ENCODE data around the gene GNAI3.

Gene GNAI3

DNA sequence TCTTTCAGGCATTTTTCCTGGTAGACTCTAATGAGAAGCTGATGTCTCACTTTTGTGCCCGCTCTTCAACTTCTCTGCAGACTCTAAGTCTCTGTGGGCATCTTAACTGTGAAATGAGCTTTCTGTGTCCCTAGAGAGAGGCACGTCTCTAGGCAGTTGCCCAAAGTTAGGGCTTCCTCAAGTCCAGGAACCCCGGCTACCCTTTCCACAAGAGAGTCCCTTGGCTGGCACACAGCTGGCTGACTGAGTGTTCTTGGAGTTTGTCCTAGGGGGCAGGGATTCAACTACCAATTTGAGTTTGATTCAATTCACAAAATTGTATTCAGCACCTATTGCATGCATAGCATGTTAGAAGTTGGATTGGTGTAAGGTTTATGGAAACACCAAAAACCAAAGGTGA, 7.3 kb upstream of the GNAI3 start:
- no peak overlapping the region for H3K27ac ChIP-seq (ENCODE audit: low read depth, low read length)
- no peak overlapping the region for H3K4me3 ChIP-seq (ENCODE audit: low read length)
- no peaks in the 10 kb centered on the region for H3K27me3 ChIP-seq (ENCODE audit: control insufficient read depth, insufficient read depth, low read length)
- no peaks in the 10 kb centered on the region for H3K36me3 ChIP-seq (ENCODE audit: control insufficient read depth, insufficient read depth, low read length)
- H3K4me1 ChIP-seq (ENCODE audit: control insufficient read depth, insufficient read depth, low read length) = peaks cover 5% of the 10 kb centered on the region
- no peak overlapping the region for H3K9ac ChIP-seq (ENCODE audit: low read length)

DNA sequence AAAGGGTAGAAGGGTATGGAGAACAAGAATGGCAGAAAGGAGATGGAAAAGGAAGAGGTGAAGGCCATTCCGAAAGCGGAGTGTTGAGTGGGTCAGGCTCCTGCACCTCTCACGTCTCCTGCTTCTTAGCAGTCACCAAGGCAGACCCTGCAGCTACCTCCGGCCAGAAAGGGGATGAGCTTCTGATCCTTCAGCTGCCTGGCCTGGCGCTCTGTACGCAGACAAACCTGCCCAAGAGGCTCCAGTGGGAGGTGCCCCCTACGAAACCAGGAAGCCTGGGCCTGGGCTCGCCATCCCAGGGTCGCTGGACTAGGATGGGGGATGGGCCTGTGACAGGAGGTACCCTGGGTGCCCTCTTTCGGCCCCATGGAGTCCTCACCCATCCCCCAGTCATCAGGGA, 5.8 kb upstream of the GNAI3 start:
- Histone ChIP-seq H3K4me3 (ENCODE audit: low read length) (no peak overlapping the region), H3K36me3 (ENCODE audit: control insufficient read depth, insufficient read depth, low read length) (no peaks in the 10 kb centered on the region), H3K27me3 (ENCODE audit: control insufficient read depth, insufficient read depth, low read length) (no peaks in the 10 kb centered on the region), H3K9ac (ENCODE audit: low read length) (no peak overlapping the region), H3K4me1 (ENCODE audit: control insufficient read depth, insufficient read depth, low read length) (peaks cover 11% of the 10 kb centered on the region), H3K27ac (ENCODE audit: low read depth, low read length) (no peak overlapping the region)

- Histone ChIP-seq H3K27me3 (ENCODE audit: control insufficient read depth, insufficient read depth, low read length) (no peaks in the 10 kb centered on the region), H3K27ac (ENCODE audit: low read depth, low read length) (no peak overlapping the region), H3K4me3 (ENCODE audit: low read length) (no peak overlapping the region), H3K9ac (ENCODE audit: low read length) (no peak overlapping the region), H3K4me1 (ENCODE audit: control insufficient read depth, insufficient read depth, low read length) (peaks cover 14% of the 10 kb centered on the region), H3K36me3 (ENCODE audit: control insufficient read depth, insufficient read depth, low read length) (no peaks in the 10 kb centered on the region)
Measured at GRCh38 chr1:109543283-109543987, 5.0 kb upstream of the GNAI3 start.

GRCh38 chr1:109543988-109544735, 4.3 kb upstream of the GNAI3 start:
- no peak overlapping the region for H3K4me3 ChIP-seq (ENCODE audit: low read length)
- no peaks in the 10 kb centered on the region for H3K27me3 ChIP-seq (ENCODE audit: control insufficient read depth, insufficient read depth, low read length)

DNA sequence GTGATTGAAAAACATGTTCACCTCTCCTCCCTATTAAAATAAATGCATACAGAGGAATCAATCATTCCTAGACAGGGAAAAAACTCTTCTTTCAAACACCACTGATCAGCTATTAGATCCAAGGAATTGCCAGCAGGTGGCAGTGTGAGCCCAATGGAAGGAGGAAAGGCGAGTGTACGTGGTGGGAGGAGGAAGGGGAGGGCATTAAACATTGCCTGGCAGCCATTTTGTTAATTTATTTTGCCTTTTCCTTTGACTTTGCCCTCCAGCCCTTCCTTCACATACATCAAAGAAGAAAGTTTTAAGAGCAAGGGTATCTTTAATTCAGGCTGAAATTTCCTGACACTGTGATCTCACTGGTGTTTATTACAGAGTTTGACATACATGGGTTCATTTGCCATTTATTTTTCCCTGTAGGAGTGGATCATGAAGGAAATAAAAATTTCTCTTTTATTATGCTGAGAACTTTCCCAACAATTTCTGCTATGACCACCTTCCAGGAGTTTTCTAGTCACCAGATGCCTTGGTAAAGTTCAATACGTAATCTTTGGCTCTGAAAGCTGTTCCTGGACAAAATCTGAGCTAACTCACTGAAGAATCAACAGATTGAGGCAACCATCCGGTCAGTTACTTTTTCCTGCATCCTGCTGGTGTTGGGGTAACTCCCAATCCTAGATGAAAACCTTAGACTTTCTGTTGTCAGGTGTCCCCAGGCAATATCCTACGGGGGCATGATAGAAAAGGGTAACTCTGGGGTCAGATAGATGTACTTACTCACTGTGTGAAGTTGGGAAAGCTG, 1.9 kb upstream of the GNAI3 start:
- peak overlapping the region; percentile 100 for H3K4me3 ChIP-seq (ENCODE audit: low read length)
- no peaks in the 10 kb centered on the region for H3K27me3 ChIP-seq (ENCODE audit: control insufficient read depth, insufficient read depth, low read length)
- H3K36me3 ChIP-seq (ENCODE audit: control insufficient read depth, insufficient read depth, low read length) = no peaks in the 10 kb centered on the region
- peaks cover 17% of the 10 kb centered on the region for H3K4me1 ChIP-seq (ENCODE audit: control insufficient read depth, insufficient read depth, low read length)
- no peak overlapping the region for H3K9ac ChIP-seq (ENCODE audit: low read length)
- H3K27ac ChIP-seq (ENCODE audit: low read depth, low read length) = peak overlapping the region; percentile 56

More at GRCh38 chr1:109543988-109544735, 4.3 kb upstream of the GNAI3 start:
- H3K36me3 ChIP-seq (ENCODE audit: control insufficient read depth, insufficient read depth, low read length) = no peaks in the 10 kb centered on the region
- H3K9ac ChIP-seq (ENCODE audit: low read length) = no peak overlapping the region
- H3K27ac ChIP-seq (ENCODE audit: low read depth, low read length) = no peak overlapping the region
- peaks cover 14% of the 10 kb centered on the region for H3K4me1 ChIP-seq (ENCODE audit: control insufficient read depth, insufficient read depth, low read length)

- H3K4me3 ChIP-seq (ENCODE audit: low read length) = peak overlapping the region; percentile 100
- H3K27me3 ChIP-seq (ENCODE audit: control insufficient read depth, insufficient read depth, low read length) = no peaks in the 10 kb centered on the region
- peaks cover 17% of the 10 kb centered on the region for H3K4me1 ChIP-seq (ENCODE audit: control insufficient read depth, insufficient read depth, low read length)
- H3K36me3 ChIP-seq (ENCODE audit: control insufficient read depth, insufficient read depth, low read length) = no peaks in the 10 kb centered on the region
- peak overlapping the region; percentile 72 for H3K9ac ChIP-seq (ENCODE audit: low read length)
- peak overlapping the region; percentile 95 for H3K27ac ChIP-seq (ENCODE audit: low read depth, low read length)
Measured at GRCh38 chr1:109547463-109548320, 723 bp upstream of the GNAI3 start.

- Histone ChIP-seq H3K36me3 (ENCODE audit: control insufficient read depth, insufficient read depth, low read length) (no peaks in the 10 kb centered on the region), H3K4me1 (ENCODE audit: control insufficient read depth, insufficient read depth, low read length) (no peaks in the 10 kb centered on the region), H3K27ac (ENCODE audit: low read depth, low read length) (no peak overlapping the region), H3K27me3 (ENCODE audit: control insufficient read depth, insufficient read depth, low read length) (no peaks in the 10 kb centered on the region), H3K9ac (ENCODE audit: low read length) (no peak overlapping the region), H3K4me3 (ENCODE audit: low read length) (no peak overlapping the region)
Measured at GRCh38 chr1:109556563-109556962, 8.1 kb downstream of the GNAI3 start.

DNA sequence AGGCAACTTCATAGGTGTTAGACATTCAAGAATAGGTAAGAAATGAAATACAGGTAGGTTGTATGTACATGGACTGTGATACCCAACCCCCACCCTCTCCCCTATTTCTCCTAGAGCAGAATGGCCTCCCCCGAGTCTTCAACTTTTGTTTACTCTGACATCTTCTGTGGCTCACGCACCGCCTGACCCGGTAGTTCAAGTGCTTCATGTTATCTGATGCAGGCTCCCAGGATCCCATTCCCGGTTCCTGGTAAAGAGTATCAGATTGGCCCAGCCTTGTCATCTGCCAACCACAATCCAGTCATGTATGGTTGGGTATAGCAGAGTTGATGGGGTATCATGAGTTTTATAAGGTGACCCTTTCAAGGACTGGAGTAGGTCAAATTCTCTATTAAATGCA, 9.1 kb downstream of the GNAI3 start:
- Histone ChIP-seq H3K36me3 (ENCODE audit: control insufficient read depth, insufficient read depth, low read length) (no peaks in the 10 kb centered on the region), H3K27me3 (ENCODE audit: control insufficient read depth, insufficient read depth, low read length) (no peaks in the 10 kb centered on the region), H3K27ac (ENCODE audit: low read depth, low read length) (no peak overlapping the region), H3K4me3 (ENCODE audit: low read length) (no peak overlapping the region), H3K9ac (ENCODE audit: low read length) (no peak overlapping the region), H3K4me1 (ENCODE audit: control insufficient read depth, insufficient read depth, low read length) (no peaks in the 10 kb centered on the region)

DNA sequence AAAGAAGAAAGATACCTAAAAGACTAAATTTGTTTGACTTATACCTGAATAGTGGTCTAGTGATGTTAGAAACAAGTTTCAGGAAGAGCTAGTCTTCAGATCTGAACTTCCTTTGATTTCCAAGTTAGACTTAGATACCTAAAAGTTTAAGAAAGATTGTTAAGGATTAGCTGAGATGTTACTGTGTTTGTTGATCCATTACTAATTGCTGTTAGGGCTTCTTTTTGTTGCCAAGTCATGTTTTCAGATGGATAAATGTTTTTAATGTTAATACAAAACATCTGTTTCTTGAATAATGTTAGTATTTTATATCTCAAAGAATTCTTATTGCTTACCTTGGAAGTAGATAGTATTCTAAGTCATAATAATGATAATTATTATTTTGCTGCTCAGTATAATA, 11.6 kb downstream of the GNAI3 start:
- no peak overlapping the region for H3K9ac ChIP-seq (ENCODE audit: low read length)
- H3K27ac ChIP-seq (ENCODE audit: low read depth, low read length) = no peak overlapping the region
- H3K36me3 ChIP-seq (ENCODE audit: control insufficient read depth, insufficient read depth, low read length) = no peaks in the 10 kb centered on the region
- no peak overlapping the region for H3K4me3 ChIP-seq (ENCODE audit: low read length)
- peaks cover 6% of the 10 kb centered on the region for H3K4me1 ChIP-seq (ENCODE audit: control insufficient read depth, insufficient read depth, low read length)
- no peaks in the 10 kb centered on the region for H3K27me3 ChIP-seq (ENCODE audit: control insufficient read depth, insufficient read depth, low read length)

DNA sequence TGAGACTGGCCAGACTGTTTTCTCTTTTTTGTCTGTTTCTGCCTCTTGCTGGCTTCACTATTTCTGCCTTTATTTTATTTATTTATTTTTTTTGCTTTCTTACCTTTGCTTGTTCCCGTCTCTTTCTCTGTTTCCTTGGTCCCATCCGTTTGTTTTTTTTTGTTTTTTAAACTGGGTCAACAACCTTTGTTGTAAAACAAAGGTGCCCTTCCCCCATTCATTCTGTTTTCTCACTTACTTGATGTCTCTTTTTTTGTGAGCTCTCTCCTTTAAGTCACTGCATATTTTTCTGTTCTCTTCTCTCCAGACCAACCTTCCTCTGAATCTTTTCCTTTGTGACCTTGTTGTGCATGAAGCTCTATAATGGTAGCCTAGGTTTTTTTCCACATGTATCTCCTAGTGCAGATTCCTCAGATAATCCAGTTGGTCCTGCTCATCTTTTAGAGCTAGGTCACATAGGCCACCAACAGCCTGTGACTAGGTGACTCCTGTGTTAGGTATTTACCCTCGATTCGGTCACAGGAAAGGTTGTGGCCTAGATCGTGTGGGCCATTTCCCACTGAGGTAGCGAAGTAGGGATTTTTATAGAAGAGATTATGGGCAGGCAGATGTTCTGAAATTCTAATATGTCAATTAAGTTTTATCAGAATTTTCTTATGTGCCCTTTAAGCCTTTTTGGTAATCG, 15.9 kb downstream of the GNAI3 start:
- Histone ChIP-seq H3K4me3 (ENCODE audit: low read length) (no peak overlapping the region), H3K9ac (ENCODE audit: low read length) (no peak overlapping the region), H3K36me3 (ENCODE audit: control insufficient read depth, insufficient read depth, low read length) (no peaks in the 10 kb centered on the region), H3K27me3 (ENCODE audit: control insufficient read depth, insufficient read depth, low read length) (no peaks in the 10 kb centered on the region), H3K27ac (ENCODE audit: low read depth, low read length) (no peak overlapping the region), H3K4me1 (ENCODE audit: control insufficient read depth, insufficient read depth, low read length) (peaks cover 12% of the 10 kb centered on the region)

GRCh38 chr1:109565241-109565640, 16.8 kb downstream of the GNAI3 start:
- no peaks in the 10 kb centered on the region for H3K36me3 ChIP-seq (ENCODE audit: control insufficient read depth, insufficient read depth, low read length)
- H3K9ac ChIP-seq (ENCODE audit: low read length) = no peak overlapping the region
- H3K27ac ChIP-seq (ENCODE audit: low read depth, low read length) = no peak overlapping the region
- H3K4me1 ChIP-seq (ENCODE audit: control insufficient read depth, insufficient read depth, low read length) = peaks cover 12% of the 10 kb centered on the region
- H3K27me3 ChIP-seq (ENCODE audit: control insufficient read depth, insufficient read depth, low read length) = no peaks in the 10 kb centered on the region
- no peak overlapping the region for H3K4me3 ChIP-seq (ENCODE audit: low read length)

Measured in rectal smooth muscle tissue (tissue), 1 donor.